ENCODE data around the gene SKI.
A peak's percentile ranks its signal among the peaks of the same experiment; 100 is the strongest.

The SKI gene

DNA sequence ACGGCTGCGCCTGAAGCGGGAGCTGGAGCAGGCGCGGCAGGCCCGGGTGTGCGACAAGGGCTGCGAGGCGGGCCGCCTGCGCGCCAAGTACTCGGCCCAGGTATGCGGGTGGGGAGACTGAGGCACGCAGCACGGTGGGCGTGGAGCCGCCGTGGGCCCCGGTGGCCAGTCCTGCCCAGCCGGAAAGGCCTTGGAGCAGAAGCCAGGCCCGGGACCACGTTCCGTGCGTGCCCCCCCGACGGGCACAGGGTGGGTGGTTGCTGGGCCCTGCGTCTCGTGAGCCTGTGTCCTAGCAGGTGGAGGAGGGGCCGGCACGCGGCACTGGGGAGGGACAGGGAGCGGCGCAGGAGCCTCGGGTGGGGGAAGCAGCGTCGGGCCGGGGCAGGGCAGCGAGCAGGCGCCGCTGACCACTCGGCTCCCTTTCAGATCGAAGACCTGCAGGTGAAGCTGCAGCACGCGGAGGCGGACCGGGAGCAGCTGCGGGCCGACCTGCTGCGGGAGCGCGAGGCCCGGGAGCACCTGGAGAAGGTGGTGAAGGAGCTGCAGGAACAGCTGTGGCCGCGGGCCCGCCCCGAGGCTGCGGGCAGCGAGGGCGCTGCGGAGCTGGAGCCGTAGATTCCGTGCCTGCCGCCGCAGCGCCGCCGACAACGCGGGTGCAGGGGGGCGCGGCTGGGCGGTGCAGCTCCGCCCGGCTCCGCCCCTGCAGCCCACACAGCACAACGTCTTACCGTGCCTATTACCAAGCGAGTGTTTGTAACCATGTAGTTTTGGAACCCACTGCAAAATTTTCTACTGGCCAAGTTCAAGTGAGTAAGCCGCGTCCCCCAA is 78.2 kb downstream of the SKI start:
- DNase-seq (ENCODE audit: low spot score), result no peak

DNA sequence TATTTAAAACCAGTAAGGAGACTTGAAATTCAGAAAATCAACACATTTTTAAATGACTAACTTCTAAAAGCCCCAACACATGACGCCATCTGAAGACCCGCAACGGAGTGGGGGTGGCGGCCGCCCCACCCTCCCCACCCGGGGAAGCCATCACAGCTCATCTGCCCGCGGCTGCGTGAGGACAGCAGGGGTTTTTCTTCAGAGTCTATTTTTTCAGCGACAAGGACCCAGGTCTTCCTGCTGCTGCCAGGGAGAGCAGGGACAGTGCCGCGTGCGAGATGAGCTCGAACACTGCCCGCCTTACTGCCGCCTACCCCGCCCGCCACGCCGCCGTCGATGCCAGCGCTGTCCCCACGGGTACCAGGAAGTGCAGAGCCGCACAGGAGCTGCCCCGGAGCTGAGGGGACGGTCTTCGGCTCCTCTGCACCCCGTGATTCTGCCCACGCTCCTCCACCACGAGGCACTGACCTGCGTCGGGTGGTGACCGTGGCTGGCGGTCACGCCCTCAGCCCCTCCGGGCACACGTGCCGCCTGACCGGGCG is 79.0 kb downstream of the SKI start:
- no peak for DNase-seq (ENCODE audit: low spot score)

DNA sequence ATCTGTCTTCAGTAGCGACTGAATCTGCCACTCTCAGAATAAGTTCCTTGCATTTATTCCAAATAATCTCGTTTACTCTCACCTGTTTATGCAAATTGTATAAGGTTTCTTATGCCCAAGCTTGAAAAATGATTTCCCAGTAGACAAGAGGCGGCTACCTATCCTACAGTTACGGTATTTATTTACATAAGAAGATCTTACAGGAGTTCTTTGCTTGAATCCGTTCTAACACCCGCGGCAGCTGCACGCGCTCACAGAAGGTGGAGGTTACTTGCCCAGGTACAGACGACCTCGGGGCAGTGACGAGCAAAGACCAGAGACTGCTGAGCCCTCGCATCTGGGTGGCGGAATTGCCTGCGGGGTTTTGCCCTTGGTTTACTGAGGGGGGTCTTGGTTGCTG is 79.9 kb downstream of the SKI start:
- DNase-seq (ENCODE audit: low spot score), result no peak

DNA sequence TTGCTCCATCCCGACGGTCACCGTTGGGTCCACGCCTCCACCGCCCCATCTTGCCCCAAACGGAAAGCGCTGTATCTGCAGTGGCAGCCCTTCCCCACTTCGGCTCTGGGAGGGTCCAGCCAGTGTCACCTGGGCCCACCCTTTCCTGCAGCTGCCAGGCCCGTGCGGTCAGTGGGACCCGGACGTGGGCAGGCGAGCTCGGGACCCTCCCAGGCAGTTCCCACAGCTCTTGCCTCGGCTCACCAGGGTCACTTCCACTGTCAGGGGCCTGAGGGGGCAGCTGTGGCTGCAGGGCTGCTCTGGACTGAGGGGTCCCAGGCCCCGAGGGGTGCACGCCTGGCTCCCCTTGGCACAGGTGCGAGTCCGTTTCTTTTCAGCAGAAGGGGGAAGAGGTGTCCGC is 80.7 kb downstream of the SKI start:
- DNase-seq (ENCODE audit: low spot score), result no peak

DNA sequence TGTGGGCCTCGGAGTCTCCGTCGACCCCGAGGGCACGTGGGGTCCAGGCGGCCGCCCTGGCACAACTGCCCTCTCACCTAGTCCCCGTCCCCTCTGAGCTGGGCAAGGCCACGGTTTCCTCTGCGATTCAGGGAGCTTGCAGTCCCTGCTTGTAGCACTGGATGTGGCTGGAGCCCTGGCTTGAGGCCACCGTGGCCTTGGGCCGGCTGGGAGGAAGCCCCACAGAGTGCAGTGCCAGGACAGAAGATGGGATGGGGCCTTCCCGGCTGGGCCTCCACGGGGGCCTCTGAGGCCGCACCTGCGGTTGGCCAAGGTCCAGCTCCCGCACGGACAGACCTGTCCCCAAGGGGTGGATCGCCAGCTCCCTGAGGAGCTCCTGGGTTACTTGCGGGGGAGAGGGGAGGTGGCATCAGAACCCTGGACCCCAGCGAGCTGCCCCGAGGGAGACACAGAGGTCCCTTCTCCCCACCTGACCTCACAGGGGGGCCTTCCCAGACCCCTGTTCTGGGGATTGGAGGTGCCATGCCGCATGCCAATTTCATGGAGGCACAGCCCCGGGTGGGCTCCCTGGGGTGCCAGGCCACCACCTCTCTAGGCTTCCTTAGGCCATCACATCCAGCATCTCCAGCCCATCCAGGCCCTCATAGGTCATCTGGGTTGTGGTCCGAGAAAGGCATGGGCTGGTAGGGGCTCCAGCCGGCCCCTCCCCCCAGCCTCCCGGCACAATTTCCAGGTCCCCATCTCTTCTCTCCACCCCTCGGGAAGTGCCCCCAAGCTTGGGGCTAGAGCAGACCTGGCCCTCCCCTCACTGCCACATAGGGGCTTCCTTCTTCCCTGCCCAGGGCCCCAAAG is 82.4 kb downstream of the SKI start:
- DNase-seq (ENCODE audit: low spot score), result no peak

DNA sequence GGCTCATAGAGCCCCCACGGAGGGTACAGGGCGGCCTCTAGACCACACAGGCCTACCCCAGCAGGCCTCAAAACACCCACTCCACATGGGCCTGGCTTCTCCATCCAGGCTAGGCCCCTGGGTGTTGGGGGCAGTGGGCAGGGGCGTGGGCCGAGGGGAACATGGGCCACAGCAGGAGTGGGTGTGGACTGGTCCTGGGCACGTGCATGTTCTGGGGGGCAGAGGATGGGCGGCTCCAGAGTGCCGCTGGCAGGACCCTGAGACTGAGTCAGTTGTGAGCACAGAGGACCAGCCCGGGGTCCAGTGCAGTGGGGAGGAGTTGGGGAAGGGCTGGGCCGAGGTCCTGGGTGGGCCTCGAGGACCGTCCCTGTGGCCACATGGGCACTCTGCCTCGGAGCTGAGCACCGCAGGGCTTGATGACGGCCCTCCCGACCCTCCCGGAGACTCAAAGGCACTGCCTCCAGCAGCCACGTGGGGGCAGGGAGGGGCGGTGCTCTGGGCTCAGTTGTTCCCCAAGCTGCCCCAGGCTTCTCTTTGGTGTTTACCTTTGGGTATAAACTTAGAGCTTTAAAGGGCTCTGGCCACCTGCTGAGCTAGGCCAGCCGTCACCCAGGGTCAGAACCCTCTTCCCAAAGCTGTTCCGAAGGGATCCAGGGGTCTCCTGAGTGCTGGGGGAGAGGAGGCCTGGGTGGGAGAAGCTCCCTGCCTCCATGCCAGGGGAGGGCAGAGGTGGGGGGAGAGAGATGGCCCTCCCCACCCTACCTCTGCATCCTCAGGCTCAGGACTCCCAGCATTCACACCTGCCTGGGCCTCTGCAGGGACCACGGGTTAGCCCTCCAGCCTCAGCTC is 83.3 kb downstream of the SKI start:
- peak; percentile 47 for DNase-seq (ENCODE audit: low spot score)

DNA sequence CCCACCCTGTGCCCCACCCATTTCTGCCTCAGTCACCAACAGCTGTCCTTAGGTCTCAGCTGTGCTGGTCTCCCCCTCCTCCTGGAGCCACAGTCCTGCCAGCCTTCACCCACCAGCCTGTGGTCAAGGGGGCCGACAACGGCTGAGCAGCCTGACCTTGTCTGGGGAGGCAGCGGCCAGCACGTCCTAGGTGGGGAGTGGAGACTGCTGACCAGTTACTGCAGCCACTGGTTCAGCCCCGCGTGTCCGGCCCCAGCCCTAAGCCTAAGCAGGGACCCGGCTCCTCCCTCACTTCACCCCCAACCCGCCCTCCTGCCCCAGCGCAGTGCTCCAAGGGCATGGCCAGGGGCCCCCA is 84.0 kb downstream of the SKI start:
- DNase-seq (ENCODE audit: low spot score), result no peak

DNA sequence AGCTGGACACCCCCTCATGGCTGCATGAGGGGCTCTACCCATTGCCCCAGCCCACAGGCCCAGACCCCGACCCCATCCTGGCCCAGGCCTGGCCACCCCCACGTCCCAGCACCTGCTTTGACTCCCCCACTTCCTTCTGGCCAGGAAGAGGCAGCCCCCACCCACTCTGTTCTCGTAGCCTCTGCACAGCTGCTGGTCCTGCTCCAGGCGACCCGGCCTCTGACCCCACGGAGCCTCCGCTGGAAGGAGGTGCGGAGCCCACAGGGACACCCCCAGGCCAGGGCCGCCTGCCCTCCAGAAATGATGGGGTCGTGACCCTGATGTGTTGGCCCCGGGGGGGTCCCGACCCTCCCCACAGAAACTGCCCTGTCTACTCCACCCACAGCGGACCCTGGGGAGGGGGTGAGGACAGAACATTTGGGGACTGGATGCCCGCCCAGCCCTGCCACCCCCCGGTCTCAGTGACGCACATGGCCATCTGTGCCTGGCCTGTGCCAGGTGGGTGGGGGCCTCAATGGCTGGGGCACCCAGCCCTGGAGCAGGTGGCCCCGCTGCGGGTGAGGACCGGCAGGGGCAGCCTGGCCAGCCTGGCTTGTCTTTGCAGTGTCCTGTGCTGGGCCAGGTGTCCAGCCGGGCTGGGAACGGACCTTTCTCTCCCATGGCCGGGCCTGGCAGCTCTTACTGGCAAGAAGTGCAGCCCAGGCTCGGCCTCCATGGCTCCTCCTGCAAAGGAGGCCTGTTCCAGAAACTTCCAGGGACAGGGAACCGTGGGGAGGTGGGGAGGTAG is 84.6 kb downstream of the SKI start:
- no peak for DNase-seq (ENCODE audit: low spot score)

DNA sequence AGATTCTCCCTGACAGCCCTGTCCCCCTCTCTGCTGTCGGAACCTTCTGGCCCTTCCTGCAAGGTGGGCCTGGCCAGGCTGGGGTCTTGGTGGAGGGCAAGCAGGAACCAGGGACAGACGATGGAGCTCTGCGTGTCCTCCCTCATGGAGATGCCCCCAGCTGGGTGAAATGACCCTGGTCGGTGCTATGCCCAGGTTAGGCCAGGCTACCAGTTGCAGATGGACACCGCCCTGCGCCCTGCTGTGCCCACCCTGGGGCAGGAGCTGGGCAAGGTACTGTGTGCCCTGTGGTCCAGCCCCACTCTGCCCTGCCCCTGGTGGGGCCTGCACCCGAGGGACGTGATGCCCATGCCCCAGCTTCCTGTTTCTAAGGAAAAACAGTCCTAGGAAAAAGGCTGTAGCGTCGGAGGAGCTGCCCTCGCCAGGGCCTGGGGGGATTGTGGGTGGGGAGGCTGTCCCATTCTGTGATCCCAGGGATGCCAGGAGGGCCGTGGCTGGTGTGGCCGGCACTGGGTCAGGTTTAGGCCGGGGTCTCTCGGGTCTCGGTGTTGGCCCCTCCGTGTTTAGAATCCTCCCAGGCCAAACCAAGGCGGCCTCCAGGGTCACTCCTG is 85.6 kb downstream of the SKI start:
- DNase-seq (ENCODE audit: low spot score), result no peak

DNA sequence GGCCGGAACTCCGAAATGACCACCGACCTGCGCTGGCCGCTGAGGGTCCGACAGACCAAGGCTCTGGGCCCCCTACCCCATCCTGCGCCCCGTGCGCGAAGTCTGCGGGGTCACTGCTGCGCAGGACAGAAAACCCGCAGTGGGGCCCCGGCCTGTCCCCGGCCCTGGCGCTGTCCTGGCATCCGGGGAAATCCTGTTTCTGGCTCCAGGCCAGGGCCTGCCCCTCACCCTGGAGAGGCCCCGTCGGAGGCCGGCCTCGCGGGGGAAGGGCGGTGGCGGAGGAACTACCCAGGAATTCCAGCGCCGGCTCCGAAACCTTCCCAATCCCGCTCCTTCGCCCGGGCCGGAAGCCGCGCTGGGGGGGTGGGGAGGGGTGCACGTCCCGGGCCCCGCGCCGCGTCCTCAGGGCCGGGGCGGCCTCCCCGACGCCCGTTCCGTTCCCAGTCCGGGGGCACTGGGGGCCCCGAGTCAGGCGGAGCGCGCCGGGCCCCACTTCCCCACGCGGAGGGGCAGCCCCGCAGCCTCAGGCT is 86.2 kb downstream of the SKI start:
- DNase-seq (ENCODE audit: low spot score), result no peak

DNA sequence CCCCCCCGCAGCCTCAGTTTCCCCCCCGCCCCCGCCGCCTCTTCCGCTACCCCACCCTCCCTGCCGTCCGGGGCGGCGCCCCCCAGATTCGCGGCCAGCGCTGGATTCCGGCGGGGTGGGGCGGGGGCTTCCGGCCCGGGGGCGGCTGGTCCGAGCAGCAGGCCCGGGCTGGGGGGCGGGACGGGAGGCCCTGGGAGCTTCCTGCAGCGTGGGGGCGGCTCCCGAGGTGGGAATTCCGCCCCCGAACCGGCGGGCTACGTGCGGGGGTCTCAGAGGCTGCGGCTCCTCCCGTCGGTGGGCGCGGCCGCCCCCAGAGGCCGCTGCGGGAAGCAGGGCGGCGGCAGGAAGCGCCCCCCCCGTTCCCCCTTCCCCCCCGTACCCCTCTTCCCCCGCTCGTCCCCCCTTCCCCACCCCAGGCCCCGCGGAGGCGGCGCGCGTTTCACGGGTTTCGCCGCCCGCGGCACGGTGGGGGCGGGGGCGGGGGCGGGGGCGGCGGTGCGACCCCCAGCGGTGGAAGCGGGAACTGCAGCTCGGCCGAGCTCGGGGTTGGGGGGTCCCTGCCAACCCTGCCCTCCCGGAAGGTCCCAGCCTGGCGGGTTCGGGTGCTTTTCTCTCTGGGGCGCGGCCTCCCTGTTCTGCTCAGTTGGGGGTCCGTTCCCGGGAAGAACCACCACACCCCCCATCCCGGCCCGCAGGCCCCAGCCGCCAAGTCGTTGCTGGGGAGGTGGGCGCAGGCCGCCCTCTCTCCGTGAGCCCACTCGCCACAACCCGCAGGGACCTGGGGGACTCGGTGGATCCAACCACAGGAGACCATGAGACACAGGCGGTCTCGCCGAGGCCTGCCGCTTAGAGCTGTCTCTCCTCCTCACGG is 86.9 kb downstream of the SKI start:
- no peak for DNase-seq (ENCODE audit: low spot score)

DNA sequence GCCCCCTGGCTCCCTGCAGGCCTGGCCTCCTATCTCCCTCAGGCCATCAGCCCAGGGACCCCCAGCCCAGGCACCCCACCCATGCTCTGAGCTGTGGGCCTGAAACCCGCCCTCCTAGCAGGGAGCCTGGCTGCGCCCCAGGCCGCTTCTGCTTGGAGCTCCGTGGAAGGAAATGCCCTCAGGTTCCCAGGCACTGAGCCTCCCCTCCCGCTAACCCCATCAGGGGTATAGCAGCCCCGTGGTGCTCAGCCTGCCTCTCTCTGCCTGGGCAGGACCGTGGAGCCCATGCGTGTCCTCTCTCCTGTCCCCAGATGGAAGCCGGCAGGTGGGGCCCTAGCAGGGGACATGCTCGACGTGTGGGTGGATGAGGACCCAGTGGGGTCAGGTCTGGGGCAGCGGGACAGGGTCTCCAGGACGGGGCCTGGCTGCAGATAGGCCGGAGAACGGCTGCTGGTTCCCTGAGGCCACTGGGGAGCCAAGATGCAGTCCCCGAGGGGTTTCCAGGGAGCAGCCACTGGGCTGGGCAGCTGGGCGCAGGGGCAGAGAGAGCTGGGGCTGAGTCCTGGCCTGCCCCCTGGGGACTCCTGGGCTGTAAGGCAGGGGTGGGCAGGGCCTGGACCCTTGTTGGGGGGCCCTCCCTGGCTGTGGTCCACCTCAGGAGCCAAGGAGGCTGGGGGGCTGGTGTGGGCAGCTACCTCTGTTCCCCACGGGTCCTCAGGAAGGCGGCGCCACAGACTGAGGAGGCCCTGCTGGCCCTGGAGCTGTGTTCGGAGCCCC is 87.7 kb downstream of the SKI start:
- DNase-seq (ENCODE audit: low spot score), result no peak

DNA sequence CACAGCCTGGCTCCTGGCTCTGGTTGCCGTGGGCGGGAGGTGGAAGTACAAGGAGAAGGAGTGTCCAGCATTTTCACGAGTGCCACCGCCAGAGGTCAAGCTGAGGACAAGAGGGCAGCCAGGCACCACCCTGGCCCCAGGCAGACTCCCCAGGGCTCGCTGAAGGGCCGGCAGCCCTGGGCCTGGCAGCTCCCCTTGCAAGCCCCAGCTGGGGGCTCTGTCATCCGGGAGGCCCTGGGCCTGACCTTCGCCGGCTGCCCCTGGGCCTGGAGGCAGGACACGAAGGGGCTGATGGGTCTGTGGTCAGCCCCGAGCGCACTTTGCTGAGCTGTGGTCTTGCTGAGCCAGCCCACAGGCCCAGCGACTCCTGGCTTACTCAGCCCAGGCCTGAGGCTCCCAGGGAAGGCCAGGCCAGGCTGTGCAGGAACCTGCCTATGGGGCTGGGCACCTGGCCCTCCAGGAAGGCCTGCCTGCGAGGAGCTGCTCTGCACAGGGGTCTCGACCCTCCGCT is 88.4 kb downstream of the SKI start:
- no peak for DNase-seq (ENCODE audit: low spot score)

DNA sequence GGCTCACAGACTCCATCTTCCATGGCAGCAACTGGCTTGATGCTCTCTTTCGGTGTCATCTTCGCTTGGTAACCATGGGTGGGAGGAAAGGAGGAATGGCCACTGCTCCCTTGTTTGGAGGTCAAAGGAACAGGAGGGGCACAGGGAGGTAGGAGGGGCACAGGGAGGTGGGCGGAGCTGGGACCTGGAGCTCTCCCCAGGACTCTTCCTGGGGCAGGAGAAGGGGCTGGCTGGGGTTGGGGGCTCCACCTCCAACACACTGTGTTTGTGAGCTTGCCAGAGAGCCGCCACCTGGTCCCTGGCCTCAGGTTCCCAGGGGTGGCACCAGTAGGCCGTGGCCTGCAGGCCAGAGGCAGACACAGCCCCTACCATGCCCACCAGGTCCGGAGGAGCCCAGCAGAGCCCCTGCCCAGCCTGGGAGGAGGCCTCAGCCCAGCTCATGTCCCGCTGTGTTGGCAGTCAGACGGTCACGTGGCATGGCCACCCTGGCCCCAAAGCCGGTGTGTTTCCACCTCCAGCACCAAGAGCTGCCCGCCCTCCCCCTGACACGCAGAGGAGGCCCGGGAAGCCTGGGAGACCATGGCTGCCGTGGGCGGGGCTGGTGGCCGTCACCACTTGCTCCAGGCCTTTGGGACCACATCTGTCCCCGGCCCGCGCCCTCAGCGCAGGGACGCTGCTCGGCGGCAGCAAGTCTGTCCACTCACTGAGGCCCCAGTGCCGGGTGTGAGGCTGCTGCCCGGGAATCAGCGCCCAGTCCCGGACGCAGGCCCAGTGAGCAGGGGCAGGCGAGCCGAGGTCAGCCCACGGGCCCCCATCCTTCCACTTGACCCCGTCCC is 89.3 kb downstream of the SKI start:
- no peak for DNase-seq (ENCODE audit: low spot score)

DNA sequence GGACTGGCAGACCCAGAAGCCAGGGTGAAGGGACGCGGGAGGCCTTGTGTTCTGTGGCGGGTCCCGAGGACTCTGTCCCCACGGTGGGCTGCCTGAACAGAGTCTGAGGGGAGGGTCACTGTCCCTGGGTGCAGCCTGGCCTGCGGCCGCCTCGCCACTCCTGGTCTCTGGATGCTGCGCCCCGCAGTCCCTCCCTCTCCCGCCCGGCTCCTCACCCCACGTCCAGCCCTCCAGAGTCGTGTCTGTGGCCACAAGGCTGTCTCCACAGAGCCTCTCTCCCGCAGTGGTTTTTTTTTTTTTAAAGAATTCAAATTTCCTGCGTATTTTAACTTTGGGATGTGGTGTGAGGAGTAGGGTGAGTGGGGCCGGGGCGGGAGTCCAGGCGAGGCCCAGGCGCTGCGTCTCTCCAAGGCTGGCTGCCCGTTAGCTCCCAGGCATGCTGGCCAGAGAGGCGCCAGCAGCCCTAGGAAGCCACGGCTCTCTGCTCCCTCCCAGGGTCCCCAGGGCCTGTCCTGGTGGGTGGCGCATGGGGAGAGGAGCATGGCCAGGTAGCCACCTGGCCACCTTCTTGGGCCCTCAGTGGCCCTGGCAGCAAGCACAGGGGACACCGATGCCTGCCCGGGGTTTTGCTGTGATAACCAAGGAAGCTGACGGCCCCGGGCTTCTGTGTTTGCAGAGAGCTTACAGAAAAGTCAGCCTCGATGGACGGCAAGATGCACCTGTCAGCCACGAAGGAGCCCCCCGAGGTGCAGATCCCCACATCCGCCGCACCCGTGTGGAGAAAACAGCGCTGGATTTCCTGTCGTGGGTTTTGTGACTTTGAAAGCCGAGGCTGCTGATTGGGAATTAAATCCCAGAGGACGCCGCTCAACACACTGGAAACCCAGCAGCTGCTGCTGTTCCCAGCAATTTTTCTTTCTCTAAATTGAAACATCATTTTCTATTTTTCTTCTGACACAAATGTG is 90.5 kb downstream of the SKI start:
- no peak for DNase-seq (ENCODE audit: low spot score)

DNA sequence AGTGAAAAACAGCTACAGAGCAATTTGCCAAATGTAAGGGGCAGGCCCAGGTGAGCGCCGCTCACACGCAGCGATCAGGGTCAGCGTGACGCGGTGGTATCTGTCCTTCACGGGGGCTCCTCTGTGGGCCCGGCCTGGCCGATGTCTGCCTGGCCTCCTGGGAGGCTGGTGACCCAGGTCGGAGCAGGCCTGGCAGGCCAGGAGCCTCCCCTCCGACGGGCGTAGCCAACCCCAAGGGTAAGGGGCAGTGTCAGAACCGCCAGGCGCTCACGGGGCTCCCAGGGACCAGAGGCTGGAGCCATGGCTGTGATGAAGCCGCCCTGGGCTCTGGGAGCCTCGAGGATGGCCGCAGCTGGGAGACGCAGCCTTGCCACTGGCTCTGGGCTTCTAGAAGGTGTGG is 91.2 kb downstream of the SKI start:
- DNase-seq (ENCODE audit: low spot score), result no peak

Measured in SK-N-DZ (cell line).